HG03460 (cell line): Measurements from ENCODE around the gene HOXB1.

ENCODE experiments used
- ATAC-seq: cut with Tn5 transposase; IDR thresholded peaks from one replicate; pipeline ENCODE4 v1.9.1; 2021; ENCODE audit not compliant: unreplicated experiment

HOXB1 gene

GRCh38 chr17:48555258-48556228, 24.7 kb upstream of the HOXB1 start:
- no peak for ATAC-seq

GRCh38 chr17:48554412-48555257, 23.8 kb upstream of the HOXB1 start:
- ATAC-seq: no peak

DNA sequence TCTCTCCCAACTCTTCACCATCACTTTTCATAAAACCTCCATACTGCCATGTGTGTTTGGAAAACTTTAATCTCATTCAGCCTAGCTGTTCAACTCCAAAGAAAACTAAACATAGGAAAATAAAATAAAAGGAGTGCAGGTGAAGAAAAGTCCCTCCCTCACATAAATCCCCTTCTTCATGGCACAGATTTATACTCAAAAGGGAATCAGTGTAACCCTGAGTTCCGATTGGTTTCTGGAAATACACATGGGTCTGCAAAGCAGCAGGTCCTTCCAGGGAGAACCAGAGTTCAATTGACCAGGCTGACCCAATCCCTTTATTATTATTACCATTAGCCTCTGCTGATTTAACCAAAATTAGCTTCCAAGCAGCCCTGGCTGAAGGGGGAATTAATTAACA, 23.0 kb upstream of the HOXB1 start:
- ATAC-seq: no peak

DNA sequence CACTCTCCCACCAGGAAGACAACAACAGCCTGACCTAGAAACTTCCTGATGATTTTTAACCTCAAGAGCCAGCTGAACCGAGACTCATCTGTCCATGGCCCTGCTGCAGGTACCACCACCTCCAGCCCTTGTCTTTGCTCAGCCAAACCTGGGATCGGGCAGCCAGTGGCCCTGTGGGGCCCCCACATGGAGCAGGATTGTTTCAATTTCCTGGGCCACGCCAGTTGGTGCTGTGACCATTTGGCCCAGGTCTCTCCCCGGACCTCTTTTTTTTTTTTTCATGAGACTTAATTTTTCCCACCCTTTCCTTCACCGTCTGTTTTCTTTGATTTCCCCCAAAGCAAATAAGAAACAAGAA, 22.4 kb upstream of the HOXB1 start:
- ATAC-seq: no peak

GRCh38 chr17:48552466-48553189, 21.8 kb upstream of the HOXB1 start:
- ATAC-seq: no peak

- ATAC-seq: no peak
These were observed 21.0 kb upstream of the HOXB1 start for GRCh38 chr17:48551596-48552465.

- ATAC-seq: no peak
These were observed 20.4 kb upstream of the HOXB1 start for GRCh38 chr17:48551214-48551555.

DNA sequence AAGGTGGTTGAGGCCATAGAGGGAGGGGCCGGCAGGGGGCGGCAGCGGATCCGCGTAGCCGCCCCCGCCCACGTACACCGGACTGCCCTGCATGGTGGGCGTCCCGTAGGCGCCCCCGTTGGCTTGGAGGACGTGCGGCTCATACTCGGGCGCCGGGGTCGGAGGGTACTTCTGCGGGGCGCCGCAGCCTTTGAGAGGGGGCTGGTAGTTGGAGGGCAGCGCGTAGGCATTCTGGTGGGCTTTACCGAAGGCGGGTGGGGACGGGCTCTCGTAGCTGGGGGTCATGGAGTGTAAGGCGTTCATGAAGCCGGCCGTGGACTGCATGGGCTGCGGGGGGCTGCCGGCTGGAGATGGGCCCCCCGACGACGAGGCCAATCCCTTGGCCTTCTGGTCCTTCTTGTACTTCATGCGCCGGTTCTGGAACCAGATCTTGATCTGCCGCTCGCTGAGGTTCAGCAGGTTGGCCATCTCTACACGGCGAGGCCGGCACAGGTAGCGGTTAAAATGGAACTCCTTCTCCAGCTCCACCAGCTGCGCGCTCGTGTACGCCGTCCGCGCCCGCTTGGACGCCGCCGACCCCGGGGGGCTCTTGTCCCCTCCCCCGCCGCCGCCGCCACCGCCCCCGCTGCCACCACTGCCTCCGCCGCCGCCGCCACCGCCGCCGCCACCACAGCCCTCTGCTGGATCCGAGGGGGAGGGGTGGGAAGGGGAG, 19.8 kb upstream of the HOXB1 start:
- no peak for ATAC-seq

DNA sequence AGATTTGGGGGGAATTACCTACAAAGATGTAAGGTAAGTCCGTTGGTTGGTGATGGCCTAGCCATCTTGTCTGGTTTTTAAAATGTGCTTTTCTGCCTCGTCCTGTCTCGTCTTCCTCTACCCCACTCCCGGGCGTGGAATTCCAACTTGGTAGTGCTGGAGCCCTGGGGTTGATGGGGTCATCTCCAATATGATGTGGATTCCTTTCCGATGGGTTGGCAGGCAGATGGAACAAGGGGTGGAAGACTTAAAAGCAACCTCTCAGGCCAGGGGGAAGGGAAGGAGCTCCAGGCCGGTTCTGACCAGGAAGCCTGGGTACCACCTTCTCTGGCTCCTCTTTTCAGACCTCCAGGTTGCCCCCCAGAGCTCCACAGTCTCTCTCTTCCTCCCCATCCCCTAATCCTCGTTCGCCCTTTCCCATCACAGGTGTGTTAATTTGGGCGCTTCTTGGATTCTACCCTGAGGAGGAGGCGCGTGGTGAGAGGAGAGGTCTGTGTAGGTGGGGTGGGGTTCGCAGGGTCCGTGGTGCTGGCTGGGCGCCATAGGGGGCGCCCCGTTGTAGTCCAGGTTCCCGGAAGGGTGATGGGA, 19.2 kb upstream of the HOXB1 start:
- ATAC-seq: no peak

GRCh38 chr17:48549281-48549630, 18.4 kb upstream of the HOXB1 start:
- ATAC-seq: no peak

- no peak for ATAC-seq
These were observed 17.9 kb upstream of the HOXB1 start for GRCh38 chr17:48548523-48549280.

GRCh38 chr17:48547808-48548522, 17.2 kb upstream of the HOXB1 start:
- ATAC-seq: no peak

DNA sequence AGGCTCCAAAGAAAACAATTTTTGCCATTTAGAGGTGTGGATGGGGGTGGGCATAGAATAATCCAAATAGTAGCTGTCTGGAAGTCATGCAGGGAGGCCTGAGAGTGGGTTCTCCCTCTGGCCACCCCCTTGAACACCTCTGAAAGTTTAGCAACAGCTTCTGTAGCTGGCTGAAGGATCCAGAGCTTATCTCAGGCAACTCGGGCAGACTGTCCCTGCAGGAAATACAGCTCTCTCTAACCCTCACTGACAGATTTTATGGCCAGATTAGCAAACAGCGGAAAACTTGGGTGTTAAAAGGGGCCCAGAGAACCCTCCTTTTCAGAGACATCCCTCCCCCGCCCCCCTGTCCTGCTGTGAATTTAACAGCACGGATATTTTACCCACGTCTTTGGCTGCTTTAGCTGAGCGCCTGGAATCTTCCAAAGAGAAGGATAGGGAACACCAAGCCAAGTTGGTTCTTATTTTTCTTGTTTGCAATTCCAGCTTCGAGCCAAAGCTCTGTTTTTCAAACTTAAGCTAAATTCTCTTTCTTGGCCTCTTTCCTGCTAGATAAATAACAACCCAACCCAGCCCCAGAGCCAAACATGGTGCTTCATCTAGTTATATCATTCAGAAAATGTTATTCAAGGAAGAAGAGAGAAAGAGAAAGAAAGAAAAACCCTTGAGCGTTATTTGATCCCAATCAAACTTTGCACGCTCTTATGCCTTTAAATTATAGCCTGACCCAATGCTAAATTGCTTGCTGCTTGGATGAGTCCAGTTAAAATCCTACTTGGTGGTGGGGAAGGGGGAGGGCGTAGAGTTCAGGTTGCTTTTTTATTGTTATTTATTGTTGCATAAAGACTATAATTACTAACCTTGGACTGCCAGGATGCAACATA, 16.4 kb upstream of the HOXB1 start:
- no peak for ATAC-seq

DNA sequence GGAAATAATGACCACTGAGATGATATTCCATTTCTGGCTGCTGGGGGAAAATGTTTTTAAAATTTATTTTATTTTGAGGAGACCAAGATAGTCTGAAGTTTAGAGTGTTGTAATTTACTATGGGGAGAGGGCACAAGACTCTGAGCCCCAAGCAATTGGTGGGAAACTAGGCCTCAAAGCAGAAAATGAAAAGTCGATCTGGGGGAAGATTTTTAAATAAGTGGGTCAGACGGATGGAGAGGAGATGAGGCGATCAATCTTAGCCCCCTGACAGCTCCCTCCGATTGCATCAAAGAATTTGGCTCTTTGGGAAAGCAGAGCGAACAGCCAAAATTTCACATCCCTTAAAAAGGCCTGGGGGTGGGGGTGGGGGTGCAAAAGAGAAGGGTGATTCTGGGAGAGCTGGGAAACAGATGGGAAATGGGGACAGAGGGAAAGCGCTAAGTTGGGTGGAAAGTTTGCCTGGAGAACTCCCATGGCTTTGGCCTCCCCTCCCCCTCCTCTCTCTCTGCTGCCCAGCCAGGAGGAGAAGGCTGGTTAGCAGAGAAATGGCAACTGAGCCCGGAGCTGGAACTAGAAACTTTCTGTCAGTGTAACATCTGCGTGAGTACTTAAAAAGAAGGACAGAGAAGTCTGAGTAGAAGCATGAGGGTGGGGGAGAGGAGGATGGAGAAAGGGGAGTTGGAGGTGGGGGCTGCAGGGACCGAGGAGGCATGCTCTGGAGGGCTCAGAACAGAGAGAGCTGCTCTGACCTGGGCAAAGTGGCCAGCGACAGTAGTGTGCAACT, 15.5 kb upstream of the HOXB1 start:
- no peak for ATAC-seq

DNA sequence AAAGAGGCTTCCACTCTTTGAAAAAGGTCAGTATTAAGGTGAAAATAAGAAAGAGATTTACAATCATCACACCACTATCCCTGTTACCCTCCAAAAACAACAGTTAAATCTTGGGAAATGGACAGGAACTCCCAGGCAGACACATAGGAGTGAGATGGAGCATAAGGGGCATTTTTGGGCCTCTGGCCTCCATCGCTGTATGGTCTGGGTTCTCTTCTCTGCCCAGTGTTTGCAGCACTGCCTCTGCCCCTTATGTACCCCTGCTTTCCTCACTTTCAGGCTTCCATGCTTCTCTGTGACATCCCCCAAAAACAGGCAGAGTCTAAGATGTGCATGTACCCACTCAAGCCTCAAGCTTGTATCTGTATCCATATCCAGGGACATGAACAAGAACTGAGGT, 14.7 kb upstream of the HOXB1 start:
- ATAC-seq: no peak

DNA sequence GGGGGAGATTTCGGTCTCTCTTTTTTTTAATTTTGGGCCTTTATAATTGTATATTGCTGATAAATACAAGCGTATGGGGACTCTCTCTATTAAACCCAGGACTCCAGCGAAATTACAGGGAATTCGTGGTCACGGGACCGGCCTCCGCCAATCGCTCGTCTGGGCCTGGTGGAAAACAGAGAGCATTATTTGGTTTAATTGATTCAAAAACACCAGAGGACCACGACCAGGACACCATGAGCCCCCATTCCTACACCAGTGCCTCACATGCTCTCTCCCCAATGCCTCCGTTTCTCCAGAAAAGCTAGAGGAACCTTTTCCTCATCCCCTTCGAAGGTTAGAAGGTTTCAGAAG, 14.2 kb upstream of the HOXB1 start, which contains the start of gene HOXB2:
HOXB2 (minus strand) TSS at position 88 of the 354 bp plus-strand sequence. CDS start 198 bp downstream, outside the sequence.
- no peak for ATAC-seq
